Measurements from ENCODE around the gene DGCR2. TPM values are rescaled to one million over a fixed set of nuclear protein-coding genes. Genes with fewer than 3 reads are reported as not detected.

DGCR2 gene
- total and polyA plus RNA-seq, 2 experiments from 2014 or later, result 65.8 to 82.1 TPM

DNA sequence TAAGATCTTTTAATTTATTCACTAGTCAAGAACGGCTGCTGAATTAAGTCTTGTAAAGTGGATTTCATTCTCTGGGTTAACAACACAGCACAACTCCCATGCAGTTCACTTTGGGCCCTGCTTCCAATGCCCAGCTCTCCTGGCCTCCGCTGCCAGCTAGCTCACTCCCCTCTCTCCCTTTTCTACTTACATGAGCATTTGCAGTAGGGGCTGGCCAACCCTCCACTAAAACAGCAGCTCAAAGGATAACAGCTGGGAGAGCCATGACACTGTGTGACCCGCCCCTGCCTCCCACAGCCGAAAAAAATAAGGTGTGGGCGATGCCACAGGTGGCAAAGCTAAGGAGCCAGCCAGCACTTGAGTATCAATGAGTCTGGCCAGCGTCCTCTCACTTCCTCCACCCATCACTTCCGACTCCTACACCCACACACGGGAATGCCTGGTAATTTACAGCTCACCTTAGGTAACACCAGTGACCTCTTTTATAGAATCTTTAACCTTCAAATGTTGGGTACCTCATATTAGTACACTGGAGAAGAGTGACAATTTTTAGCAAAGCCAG, 56.8 kb downstream of the DGCR2 start:
- no peak overlapping the region for H3K27ac ChIP-seq
- H3K27me3 ChIP-seq, result no peaks in the 10 kb centered on the region
- no peak overlapping the region for H3K4me3 ChIP-seq
- no peak for TF ChIP-seq CTCF (IDR thresholded peaks at IDR 0.05; ENCODE audit: low read depth, low read length)
- DNase-seq (ENCODE audit: low read depth in 1 of 2, low spot score in 1 of 2), result no peak
- no peaks in the 10 kb centered on the region for H3K9me3 ChIP-seq (ENCODE audit: low read depth)
- peaks cover 40% of the 10 kb centered on the region for H3K36me3 ChIP-seq
- H3K4me1 ChIP-seq (ENCODE audit: low read depth), result no peaks in the 10 kb centered on the region

GRCh38 chr22:19064354-19065054, 57.7 kb downstream of the DGCR2 start:
- H3K4me1 ChIP-seq (ENCODE audit: low read depth), result no peaks in the 10 kb centered on the region
- H3K27me3 ChIP-seq, result no peaks in the 10 kb centered on the region
- H3K4me3 ChIP-seq, result no peak overlapping the region
- no peak for TF ChIP-seq CTCF (IDR thresholded peaks at IDR 0.05; ENCODE audit: low read depth, low read length)
- H3K27ac ChIP-seq, result no peak overlapping the region
- H3K9me3 ChIP-seq (ENCODE audit: low read depth), result no peaks in the 10 kb centered on the region
- H3K36me3 ChIP-seq, result peaks cover 36% of the 10 kb centered on the region
- no peak for DNase-seq (ENCODE audit: low read depth in 1 of 2, low spot score in 1 of 2)

- peaks cover 35% of the 10 kb centered on the region for H3K36me3 ChIP-seq
Observed at GRCh38 chr22:19063581-19064353, 58.4 kb downstream of the DGCR2 start.

GRCh38 chr22:19062943-19063308, 59.3 kb downstream of the DGCR2 start:
- Histone ChIP-seq H3K27me3 (no peaks in the 10 kb centered on the region), H3K4me1 (ENCODE audit: low read depth) (no peaks in the 10 kb centered on the region), H3K4me3 (no peak overlapping the region), H3K27ac (no peak overlapping the region), H3K9me3 (ENCODE audit: low read depth) (no peaks in the 10 kb centered on the region), H3K36me3 (peaks cover 34% of the 10 kb centered on the region)
- no peak for DNase-seq (ENCODE audit: low read depth in 1 of 2, low spot score in 1 of 2)
- TF ChIP-seq CTCF (IDR thresholded peaks at IDR 0.05; ENCODE audit: low read depth, low read length), result no peak

More at GRCh38 chr22:19063581-19064353, 58.4 kb downstream of the DGCR2 start:
- peak in 1 of 2 donors; percentile 44 for DNase-seq (ENCODE audit: low read depth in 1 of 2, low spot score in 1 of 2)
- Histone ChIP-seq H3K27me3 (no peaks in the 10 kb centered on the region), H3K27ac (no peak overlapping the region), H3K4me1 (ENCODE audit: low read depth) (no peaks in the 10 kb centered on the region), H3K4me3 (no peak overlapping the region), H3K9me3 (ENCODE audit: low read depth) (no peaks in the 10 kb centered on the region)
- TF ChIP-seq CTCF (IDR thresholded peaks at IDR 0.05; ENCODE audit: low read depth, low read length), result no peak

DNA sequence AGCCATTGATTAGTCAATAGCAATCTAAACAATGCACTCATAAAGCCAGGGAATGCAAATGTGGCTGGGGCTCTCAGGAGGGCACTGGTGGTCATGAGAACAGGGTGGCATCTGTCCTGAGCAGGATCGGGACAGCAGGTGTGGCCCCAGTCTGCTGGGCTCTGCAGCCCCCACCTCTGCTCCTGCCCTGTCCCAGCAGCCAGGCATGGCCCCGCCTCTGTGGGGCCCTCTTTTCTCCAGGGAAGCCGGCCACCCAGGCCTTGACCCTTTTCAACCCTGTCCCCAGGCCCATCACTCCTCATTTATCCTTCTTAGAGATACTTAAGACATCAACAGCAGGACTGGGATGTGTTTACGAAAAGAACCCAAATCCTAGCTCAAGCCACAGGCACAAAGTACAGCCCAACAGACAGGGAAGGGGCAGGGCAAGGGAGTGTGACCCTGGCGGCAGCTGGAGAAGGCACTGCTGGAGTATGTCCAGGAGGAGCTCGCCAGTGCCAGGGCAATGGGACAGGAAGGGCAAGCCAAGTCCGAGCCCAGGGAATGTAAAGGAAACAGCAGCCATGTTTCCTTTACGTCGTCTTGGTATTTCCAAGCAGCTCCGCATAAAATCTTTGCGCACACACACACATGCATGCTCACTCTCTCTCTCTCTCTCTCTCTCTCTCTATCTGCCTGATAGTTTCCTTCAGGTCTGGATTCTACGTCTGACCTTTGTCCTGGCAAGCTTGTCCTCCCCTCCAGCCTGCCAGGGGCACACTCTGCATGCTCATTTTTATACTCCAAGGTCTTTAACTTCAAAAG, 59.9 kb downstream of the DGCR2 start:
- no peak for DNase-seq (ENCODE audit: low read depth in 1 of 2, low spot score in 1 of 2)
- Histone ChIP-seq H3K4me3 (no peak overlapping the region), H3K4me1 (ENCODE audit: low read depth) (no peaks in the 10 kb centered on the region), H3K9me3 (ENCODE audit: low read depth) (no peaks in the 10 kb centered on the region), H3K27ac (no peak overlapping the region), H3K36me3 (peaks cover 34% of the 10 kb centered on the region), H3K27me3 (no peaks in the 10 kb centered on the region)
- TF ChIP-seq CTCF (IDR thresholded peaks at IDR 0.05; ENCODE audit: low read depth, low read length), result no peak

Data from cardiac muscle cell (in vitro differentiated cells and primary cell).